SK-N-SH (cell line): ENCODE results near the gene DIS3L2. TPM values are rescaled to one million over a fixed set of nuclear protein-coding genes. Genes with fewer than 3 reads are reported as not detected.

Experiments used
- CTCF ChIA-PET: fragments of 300-600, 350-600 bp; formaldehyde crosslinking; extraction: SDS; loops from one replicate; lab custom pipeline; 2021; lab: Yijun Ruan, JAX
- POLR2A ChIA-PET: fragments of 350-600 bp; sonication (Branson Sonifier 250); formaldehyde crosslinking; extraction: SDS; loops from one replicate; lab custom pipeline; 2020; ENCODE audit warnings: antibody characterized with exemption, inconsistent platforms; lab: Yijun Ruan, JAX
- DNase-seq: peaks from one replicate; pipeline ENCODE4 v3.0.0; 2012
- H2AFZ ChIP-seq: fragments of 200-600 bp; sonication (generic); 2 replicates; pipeline ENCODE4 v1.8.1; 2016; ENCODE audit warnings: antibody characterized with exemption, mild to moderate bottlenecking, low read depth
- H3F3A ChIP-seq: fragments of 200-600 bp; sonication (generic); replicated peaks from 2 replicates; pipeline ENCODE3; 2016; ENCODE audit warnings: antibody characterized with exemption, mild to moderate bottlenecking; ENCODE audit not compliant: insufficient read depth
- H3K27ac ChIP-seq, 2 experiments: fragments of 200-500 bp in 1 of 2; fragments of 200-600 bp in 1 of 2; sonication (Bioruptor generic) in 1 of 2; sonication (generic), shearing (Covaris generic) in 1 of 2; 2 replicates each; pipeline versions ENCODE4 v1.5.1 to v1.6.1; 2014 to 2016; ENCODE audit warnings: low read depth in 2 of 2, inconsistent platforms in 1 of 2, low read length in 1 of 2, mild to moderate bottlenecking in 1 of 2, mixed read lengths in 1 of 2
- H3K27me3 ChIP-seq: fragments of 200-600 bp; sonication (generic), shearing (Covaris generic); 2 replicates; pipeline ENCODE4 v1.6.1; 2016; ENCODE audit warnings: mixed run types; ENCODE audit not compliant: insufficient read depth
- H3K36me3 ChIP-seq, 2 experiments: fragments of 200-500 bp in 1 of 2; fragments of 200-600 bp in 1 of 2; sonication (Bioruptor generic) in 1 of 2; sonication (generic) in 1 of 2; replicated peaks in 1 of 2; 2 replicates each; pipeline versions ENCODE3 to v1.5.1; 2014 to 2016; ENCODE audit warnings: low read length in 1 of 2, mild to moderate bottlenecking in 1 of 2; ENCODE audit not compliant: insufficient read depth in 2 of 2, control insufficient read depth in 1 of 2
- H3K4me1 ChIP-seq, 2 experiments: fragments of 200-500 bp in 1 of 2; fragments of 200-600 bp in 1 of 2; sonication (Bioruptor generic) in 1 of 2; sonication (generic), shearing (Covaris generic) in 1 of 2; 2 replicates each; pipeline versions ENCODE4 v1.5.1 to v1.6.1; 2014 to 2016; ENCODE audit warnings: low read depth in 1 of 2, low read length in 1 of 2, mixed run types in 1 of 2; ENCODE audit not compliant: insufficient read depth in 2 of 2, control insufficient read depth in 1 of 2
- H3K4me2 ChIP-seq: fragments of 200-600 bp; sonication (generic), shearing (Covaris generic); 2 replicates; pipeline ENCODE4 v1.6.1; 2017; ENCODE audit warnings: mixed run types
- H3K4me3 ChIP-seq, 2 experiments: fragments of 200-500 bp in 1 of 2; fragments of 200-600 bp in 1 of 2; sonication (Bioruptor generic) in 1 of 2; sonication (generic), shearing (Covaris generic) in 1 of 2; 2 replicates each; pipeline versions ENCODE4 v1.5.1 to v1.8.1; 2014 to 2016; ENCODE audit warnings: low read depth in 2 of 2, inconsistent platforms in 1 of 2, low read length in 1 of 2, mild to moderate bottlenecking in 1 of 2, mixed read lengths in 1 of 2, moderate library complexity in 1 of 2
- H3K79me2 ChIP-seq: fragments of 200-600 bp; sonication (generic); 2 replicates; pipeline ENCODE4 v1.8.1; 2017; ENCODE audit warnings: mild to moderate bottlenecking; ENCODE audit not compliant: insufficient read depth
- H3K9ac ChIP-seq: fragments of 200-600 bp; sonication (generic); 2 replicates; pipeline ENCODE4 v1.6.1; 2017; ENCODE audit warnings: mixed run types
- H3K9me2 ChIP-seq: fragments of 200-600 bp; sonication (generic); 2 replicates; pipeline ENCODE4 v1.6.1; 2017; ENCODE audit warnings: mixed run types
- H3K9me3 ChIP-seq: fragments of 200-600 bp; sonication (generic); 2 replicates; pipeline ENCODE4 v1.6.1; 2017; ENCODE audit warnings: mixed run types, mild to moderate bottlenecking, moderate library complexity
- H4K20me1 ChIP-seq: fragments of 200-600 bp; sonication (generic); 2 replicates; pipeline ENCODE4 v1.6.1; 2017; ENCODE audit warnings: mild to moderate bottlenecking, mixed run types; ENCODE audit not compliant: insufficient read depth
- EP300 ChIP-seq, 2 experiments: IDR thresholded peaks; 2 replicates each; pipeline versions ENCODE4 v1.4.0 to v1.6.1; 2012; ENCODE audit warnings: borderline replicate concordance in 1 of 2, low read depth in 1 of 2, low read length in 1 of 2
- FOSL2 ChIP-seq: IDR thresholded peaks from 2 replicates; pipeline ENCODE4 v1.4.0; 2012; ENCODE audit warnings: low read depth, mild to moderate bottlenecking, moderate library complexity, borderline replicate concordance
- FOXJ3 ChIP-seq: sonication (generic); formaldehyde crosslinking; IDR thresholded peaks from 2 replicates; pipeline ENCODE4 v1.5.1; 2020; ENCODE audit warnings: mild to moderate bottlenecking, missing genetic modification reagents
- FOXM1 ChIP-seq: IDR thresholded peaks from 2 replicates; pipeline ENCODE4 v1.4.0; 2012; ENCODE audit warnings: low read depth, mild to moderate bottlenecking
- MEF2A ChIP-seq: IDR thresholded peaks from 2 replicates; pipeline ENCODE4 v1.4.0; 2012; ENCODE audit warnings: low read depth, borderline replicate concordance
- MXI1 ChIP-seq: IDR thresholded peaks from 2 replicates; pipeline ENCODE4 v1.6.1; 2012; ENCODE audit warnings: mild to moderate bottlenecking, low read depth, low read length, improper control_type of control experiment
- POLR2AphosphoS5 ChIP-seq: IDR thresholded peaks from 2 replicates; pipeline ENCODE4 v1.6.1; 2012; ENCODE audit warnings: low read depth, low read length
- SMC3 ChIP-seq: IDR thresholded peaks from 2 replicates; pipeline ENCODE4 v1.6.1; 2012; ENCODE audit warnings: low read depth, low read length, improper control_type of control experiment
- TAF1 ChIP-seq: IDR thresholded peaks from 2 replicates; pipeline ENCODE4 v1.6.1; 2012; ENCODE audit warnings: low read depth, mild to moderate bottlenecking, low read length, moderate library complexity, borderline replicate concordance
- TEAD4 ChIP-seq: IDR thresholded peaks from 2 replicates; pipeline ENCODE4 v1.4.0; 2012; ENCODE audit warnings: mild to moderate bottlenecking, borderline replicate concordance; ENCODE audit not compliant: insufficient read depth
- YY1 ChIP-seq: IDR thresholded peaks from 2 replicates; pipeline ENCODE4 v1.4.0; 2012; ENCODE audit warnings: low read depth, mild to moderate bottlenecking
- WGBS: methylation state at CpG from one replicate; pipeline ENCODE4 v1.1.6; 2017; ENCODE audit warnings: low lambda C conversion rate; 5-methylcytosine and 5-hydroxymethylcytosine counted together
- polyA plus RNA-seq, 3 experiments: library from polyadenylated mRNA; depleted of rRNA; stranded (reverse); fragments of >200 nt; gene quantifications; 2 replicates each; pipeline ENCODE4 v1.2.3, GENCODE V29; 2012
- TF ChIP-seq, protein P1 (sequence below): fragments of 200-600 bp; sonication (generic); IDR thresholded peaks from 2 replicates; pipeline ENCODE4 v1.6.1; 2017; ENCODE audit warnings: antibody characterized with exemption, mild to moderate bottlenecking, moderate library complexity
- TF ChIP-seq, protein P2 (sequence below): IDR thresholded peaks from 2 replicates; pipeline ENCODE4 v1.4.0; 2012; ENCODE audit warnings: low read depth
- TF ChIP-seq, protein P3 (sequence below): fragments of 150-350 bp; IDR thresholded peaks from 2 replicates; pipeline ENCODE4 v1.6.1; 2016; ENCODE audit warnings: mild to moderate bottlenecking, low read depth, low read length

Gene DIS3L2
- polyA plus RNA-seq, 1 of the 3 experiments (the other 2 are of a cell fraction), result 17.9 TPM

DNA sequence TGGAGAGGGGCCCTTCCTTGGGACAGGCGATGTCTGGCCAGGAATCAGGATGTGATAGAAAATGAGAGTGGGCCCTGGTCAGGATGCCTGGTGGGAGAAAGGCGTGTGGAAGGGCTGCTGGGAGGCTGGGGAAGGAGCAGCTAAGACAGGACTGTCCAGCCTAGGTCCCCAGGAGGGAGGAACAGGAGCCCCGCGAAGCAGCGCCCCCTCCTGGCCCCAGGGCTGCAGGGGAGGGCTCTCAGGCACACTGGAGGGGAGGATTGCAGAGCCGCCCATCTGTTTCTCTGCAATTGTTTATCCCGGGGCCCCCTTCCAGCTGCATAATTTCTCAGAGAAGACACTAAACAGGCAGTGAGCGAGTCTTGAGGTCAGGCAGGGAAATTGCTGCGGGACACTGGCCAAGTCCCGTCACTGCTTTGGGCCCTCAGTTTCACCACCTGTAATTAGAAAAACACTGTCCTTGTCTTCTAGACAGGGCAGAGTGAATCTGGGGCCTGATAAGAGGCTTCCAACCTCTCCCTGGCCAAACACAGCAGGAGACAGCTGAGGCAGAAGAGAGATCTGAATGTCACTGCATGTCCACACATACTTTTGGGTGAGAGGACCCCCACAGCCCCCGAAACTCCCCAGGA lies 31.4 kb upstream of the DIS3L2 start:
- Histone ChIP-seq H3K79me2 (no peaks in the 10 kb centered on the region), H3F3A (no peaks in the 10 kb centered on the region), H3K4me2 (no peak overlapping the region), H3K27me3 (peaks cover 28% of the 10 kb centered on the region), H3K4me3 (no peak overlapping the region), H3K27ac (no peak overlapping the region), H3K4me1 (peaks cover 0 to 20% of the 10 kb centered on the region in 2 experiments; a peak in 1 of 4 replicates), H3K9ac (no peak overlapping the region), H3K36me3 (no peaks in the 10 kb centered on the region), H2AFZ (no peak overlapping the region), H3K9me2 (no peaks in the 10 kb centered on the region), H3K9me3 (no peaks in the 10 kb centered on the region), H4K20me1 (no peaks in the 10 kb centered on the region)
- TF ChIP-seq MEF2A (no peak), FOSL2 (no peak)
- TF ChIP-seq, protein P1, sequence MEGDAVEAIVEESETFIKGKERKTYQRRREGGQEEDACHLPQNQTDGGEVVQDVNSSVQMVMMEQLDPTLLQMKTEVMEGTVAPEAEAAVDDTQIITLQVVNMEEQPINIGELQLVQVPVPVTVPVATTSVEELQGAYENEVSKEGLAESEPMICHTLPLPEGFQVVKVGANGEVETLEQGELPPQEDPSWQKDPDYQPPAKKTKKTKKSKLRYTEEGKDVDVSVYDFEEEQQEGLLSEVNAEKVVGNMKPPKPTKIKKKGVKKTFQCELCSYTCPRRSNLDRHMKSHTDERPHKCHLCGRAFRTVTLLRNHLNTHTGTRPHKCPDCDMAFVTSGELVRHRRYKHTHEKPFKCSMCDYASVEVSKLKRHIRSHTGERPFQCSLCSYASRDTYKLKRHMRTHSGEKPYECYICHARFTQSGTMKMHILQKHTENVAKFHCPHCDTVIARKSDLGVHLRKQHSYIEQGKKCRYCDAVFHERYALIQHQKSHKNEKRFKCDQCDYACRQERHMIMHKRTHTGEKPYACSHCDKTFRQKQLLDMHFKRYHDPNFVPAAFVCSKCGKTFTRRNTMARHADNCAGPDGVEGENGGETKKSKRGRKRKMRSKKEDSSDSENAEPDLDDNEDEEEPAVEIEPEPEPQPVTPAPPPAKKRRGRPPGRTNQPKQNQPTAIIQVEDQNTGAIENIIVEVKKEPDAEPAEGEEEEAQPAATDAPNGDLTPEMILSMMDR, result peak; percentile 46
- WGBS, result 53% methylated on average over 5 of the region's 11 CpGs
- ChIA-PET CTCF (interaction anchor here (0.6 to 14.3 kb wide), 13 partner anchors 13 to 521 kb away, joined by 3 to 214 read pairs (median 3); partner anchors contain the start of gene DIS3L2), POLR2A (no interaction called here)
- DNase-seq, result peak; percentile 64

- Histone ChIP-seq H3K79me2 (no peaks in the 10 kb centered on the region), H4K20me1 (no peaks in the 10 kb centered on the region), H3K36me3 (no peaks in the 10 kb centered on the region), H3K4me3 (no peak overlapping the region), H3F3A (no peaks in the 10 kb centered on the region), H3K9ac (no peak overlapping the region), H3K4me2 (no peak overlapping the region), H3K4me1 (peaks cover 0 to 15% of the 10 kb centered on the region in 2 experiments; a peak in 1 of 4 replicates), H3K27ac (no peak overlapping the region), H3K9me2 (no peaks in the 10 kb centered on the region), H3K9me3 (no peaks in the 10 kb centered on the region)
- POLR2A ChIA-PET, result no interaction called here
- CTCF ChIA-PET, result interaction anchor here (0.8 to 14.3 kb wide), 8 partner anchors 15 to 520 kb away, joined by 3 to 214 read pairs (median 4); no protein-coding TSS in a partner anchor
- no peak for DNase-seq
- WGBS, result 66% methylated on average over 4 of the region's 8 CpGs
- TF ChIP-seq, protein P2, sequence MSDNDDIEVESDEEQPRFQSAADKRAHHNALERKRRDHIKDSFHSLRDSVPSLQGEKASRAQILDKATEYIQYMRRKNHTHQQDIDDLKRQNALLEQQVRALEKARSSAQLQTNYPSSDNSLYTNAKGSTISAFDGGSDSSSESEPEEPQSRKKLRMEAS, result no peak
- TF ChIP-seq TAF1 (no peak), YY1 (no peak), FOSL2 (no peak), SMC3 (no peak), TEAD4 (no peak), POLR2AphosphoS5 (no peak), MXI1 (no peak), FOXM1 (no peak), EP300 (IDR thresholded peaks at IDR 0.05; ENCODE audit: borderline replicate concordance in 1 of 2, low read depth in 1 of 2, low read length in 1 of 2) (no peak), FOXJ3 (CRISPR knock-in tag) (no peak)
- TF ChIP-seq, protein P3, sequence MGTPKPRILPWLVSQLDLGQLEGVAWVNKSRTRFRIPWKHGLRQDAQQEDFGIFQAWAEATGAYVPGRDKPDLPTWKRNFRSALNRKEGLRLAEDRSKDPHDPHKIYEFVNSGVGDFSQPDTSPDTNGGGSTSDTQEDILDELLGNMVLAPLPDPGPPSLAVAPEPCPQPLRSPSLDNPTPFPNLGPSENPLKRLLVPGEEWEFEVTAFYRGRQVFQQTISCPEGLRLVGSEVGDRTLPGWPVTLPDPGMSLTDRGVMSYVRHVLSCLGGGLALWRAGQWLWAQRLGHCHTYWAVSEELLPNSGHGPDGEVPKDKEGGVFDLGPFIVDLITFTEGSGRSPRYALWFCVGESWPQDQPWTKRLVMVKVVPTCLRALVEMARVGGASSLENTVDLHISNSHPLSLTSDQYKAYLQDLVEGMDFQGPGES, result no peak
- TF ChIP-seq, all 33 proteins: peak for 0
- H2AFZ ChIP-seq, result no peak overlapping the region
- peaks cover 28% of the 10 kb centered on the region for H3K27me3 ChIP-seq
Observed at GRCh38 chr2:231930593-231931281, 30.8 kb upstream of the DIS3L2 start.
